ENCODE data around the gene TMBIM1. TPM values are rescaled to one million over a fixed set of nuclear protein-coding genes. Genes with fewer than 3 reads are reported as not detected.
A peak's percentile ranks its signal among the peaks of the same experiment; 100 is the strongest.

The TMBIM1 gene
- total RNA-seq, 1 experiment from 2014 or later: 23.3 TPM

DNA sequence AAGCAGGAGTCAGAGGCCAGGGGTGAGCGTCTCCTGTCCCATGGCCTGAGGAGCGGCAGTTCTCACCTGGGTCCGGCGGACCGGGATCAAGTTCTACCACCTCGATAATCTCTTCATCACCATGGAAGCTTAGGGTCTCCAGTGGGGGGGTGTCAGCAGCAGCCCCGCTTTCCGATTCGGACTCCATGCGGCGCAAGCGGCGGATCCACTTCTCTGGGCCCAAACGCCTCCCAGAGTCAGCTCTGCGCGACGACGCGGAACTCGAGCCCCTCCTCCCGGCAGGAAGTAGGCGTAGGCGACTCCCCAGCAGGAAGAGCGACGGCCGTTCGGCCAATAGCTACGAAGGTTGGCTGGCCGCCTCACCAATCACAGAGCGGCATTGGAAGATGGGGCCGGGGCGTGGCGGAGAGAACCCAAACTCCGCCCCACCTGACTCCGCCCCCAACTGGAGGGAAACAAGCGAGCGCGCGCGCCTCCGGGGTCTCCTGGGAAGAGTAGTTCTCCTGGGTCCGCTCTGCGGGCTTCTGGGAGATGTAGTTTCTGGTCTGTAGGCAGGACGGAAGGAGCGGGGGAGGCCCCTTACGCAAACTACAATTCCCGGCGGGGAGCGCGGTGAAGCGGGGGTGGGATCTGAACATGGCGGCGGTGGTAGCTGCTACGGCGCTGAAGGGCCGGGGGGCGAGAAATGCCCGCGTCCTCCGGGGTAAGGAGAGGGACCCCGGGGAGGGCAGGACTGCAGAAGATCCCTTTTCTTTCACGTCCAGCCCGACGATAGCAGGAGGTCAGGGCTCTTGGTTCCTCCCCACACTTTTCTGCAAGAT lies 22.2 kb downstream of the TMBIM1 start, which contains the start of the genes AAMP and PNKD:
TSS of gene AAMP (minus strand) at position 238 of the 821 bp plus-strand sequence. CDS start at position 187, 51 bp downstream.
TSS of gene PNKD (plus strand) at position 620 of the 821 bp plus-strand sequence. CDS start at position 637, 17 bp downstream.
- peaks cover 9% of the 10 kb centered on the region; the same call in 1 of the 2 replicates for H4K20me1 ChIP-seq (ENCODE audit: insufficient read depth, low read depth, low read length)
- H3K79me2 ChIP-seq (ENCODE audit: low read length): peaks cover 18% of the 10 kb centered on the region
- H3K4me1 ChIP-seq (ENCODE audit: low read length): peaks cover 25% of the 10 kb centered on the region
- peak within 1 kb of the TSS; percentile 63; the same call in 1 of the 2 replicates for H2AFZ ChIP-seq (ENCODE audit: low read length)
- peak within 1 kb of the TSS; percentile 100 for H3K4me2 ChIP-seq (ENCODE audit: low read depth, low read length, poor library complexity, severe bottlenecking)
- H3K9me3 ChIP-seq (ENCODE audit: low read length): no peaks in the 10 kb centered on the region
- H3K9ac ChIP-seq (ENCODE audit: low read length): peak within 1 kb of the TSS; percentile 94
- H3K27ac ChIP-seq (ENCODE audit: low read length): peak within 1 kb of the TSS; percentile 53
- peak; percentile 100 for DNase-seq
- H3K9me2 ChIP-seq (replicated peaks; ENCODE audit: insufficient read depth, low read length): no peaks in the 10 kb centered on the region
- peak within 1 kb of the TSS; percentile 98 for H3K4me3 ChIP-seq (ENCODE audit: low read length)
- H3K27me3 ChIP-seq (ENCODE audit: low read length): no peaks in the 10 kb centered on the region
- peaks cover 14% of the 10 kb centered on the region; the same call in 1 of the 2 replicates for H3K36me3 ChIP-seq (ENCODE audit: insufficient read depth, low read length)

DNA sequence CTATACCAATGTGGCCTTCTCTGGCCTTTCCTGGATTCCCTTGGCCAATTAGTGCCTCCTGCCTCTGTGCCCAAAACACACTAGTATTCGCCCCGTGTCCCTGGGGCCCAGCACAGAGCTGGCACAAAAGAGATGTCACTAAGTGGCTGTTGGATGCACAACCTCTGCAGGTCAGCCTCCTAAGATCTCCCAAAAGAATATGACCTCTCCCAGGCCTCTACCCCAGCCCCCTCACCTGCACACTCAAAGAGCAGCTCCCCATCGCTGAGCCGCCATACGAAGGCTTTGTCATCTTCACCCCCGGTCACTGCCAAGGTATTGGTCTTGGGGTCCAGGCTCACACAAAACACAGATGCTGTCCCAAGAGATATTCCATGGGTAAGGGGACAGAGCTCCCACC lies 25.0 kb downstream of the TMBIM1 start:
- H4K20me1 ChIP-seq (ENCODE audit: insufficient read depth, low read depth, low read length): peaks cover 8% of the 10 kb centered on the region; the same call in 1 of the 2 replicates
- peaks cover 18% of the 10 kb centered on the region for H3K79me2 ChIP-seq (ENCODE audit: low read length)
- H3K4me3 ChIP-seq (ENCODE audit: low read length): no peak overlapping the region
- H3K27me3 ChIP-seq (ENCODE audit: low read length): no peaks in the 10 kb centered on the region
- H3K4me2 ChIP-seq (ENCODE audit: low read depth, low read length, poor library complexity, severe bottlenecking): no peak overlapping the region
- H2AFZ ChIP-seq (ENCODE audit: low read length): no peak overlapping the region
- no peaks in the 10 kb centered on the region for H3K9me3 ChIP-seq (ENCODE audit: low read length)
- H3K9me2 ChIP-seq (replicated peaks; ENCODE audit: insufficient read depth, low read length): no peaks in the 10 kb centered on the region
- peaks cover 6% of the 10 kb centered on the region; the same call in 1 of the 2 replicates for H3K36me3 ChIP-seq (ENCODE audit: insufficient read depth, low read length)
- H3K27ac ChIP-seq (ENCODE audit: low read length): no peak overlapping the region
- no peak for DNase-seq
- H3K4me1 ChIP-seq (ENCODE audit: low read length): peaks cover 16% of the 10 kb centered on the region
- no peak overlapping the region for H3K9ac ChIP-seq (ENCODE audit: low read length)

DNA sequence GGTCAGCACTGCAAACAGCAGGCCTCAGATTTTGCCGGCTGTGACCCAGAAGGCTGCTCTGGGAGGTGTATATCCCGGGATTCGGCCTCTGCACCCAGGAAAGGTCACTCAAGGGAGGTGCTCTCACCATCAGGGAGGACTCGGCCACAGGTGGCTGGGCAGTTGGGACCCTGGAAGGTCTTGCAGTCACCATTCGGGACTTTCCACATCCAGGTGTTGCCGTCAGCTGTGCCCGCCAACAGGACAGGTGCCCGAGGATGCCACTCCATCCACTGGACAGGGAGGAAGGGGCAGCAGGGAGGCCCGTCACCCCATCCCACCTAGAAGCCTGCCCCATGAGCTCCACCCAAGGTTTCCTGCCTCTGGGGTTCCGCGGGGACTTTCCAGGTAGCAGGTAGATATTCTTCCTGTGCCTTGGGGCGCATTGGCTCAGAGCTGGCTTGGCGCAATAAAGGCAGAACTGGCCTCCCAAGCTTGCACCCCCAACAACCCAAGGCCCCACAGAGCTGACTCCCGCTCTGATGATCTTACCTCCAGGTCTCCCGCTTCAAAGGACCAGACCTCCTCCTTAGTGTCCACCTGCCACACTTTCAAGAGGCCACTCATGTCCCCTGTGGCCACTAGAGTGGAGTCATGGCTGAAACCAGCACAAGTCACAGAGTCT lies 25.9 kb downstream of the TMBIM1 start:
- H4K20me1 ChIP-seq (ENCODE audit: insufficient read depth, low read depth, low read length): peaks cover 4% of the 10 kb centered on the region; the same call in 1 of the 2 replicates
- peaks cover 6% of the 10 kb centered on the region; the same call in 1 of the 2 replicates for H3K36me3 ChIP-seq (ENCODE audit: insufficient read depth, low read length)
- peaks cover 18% of the 10 kb centered on the region for H3K79me2 ChIP-seq (ENCODE audit: low read length)

DNA sequence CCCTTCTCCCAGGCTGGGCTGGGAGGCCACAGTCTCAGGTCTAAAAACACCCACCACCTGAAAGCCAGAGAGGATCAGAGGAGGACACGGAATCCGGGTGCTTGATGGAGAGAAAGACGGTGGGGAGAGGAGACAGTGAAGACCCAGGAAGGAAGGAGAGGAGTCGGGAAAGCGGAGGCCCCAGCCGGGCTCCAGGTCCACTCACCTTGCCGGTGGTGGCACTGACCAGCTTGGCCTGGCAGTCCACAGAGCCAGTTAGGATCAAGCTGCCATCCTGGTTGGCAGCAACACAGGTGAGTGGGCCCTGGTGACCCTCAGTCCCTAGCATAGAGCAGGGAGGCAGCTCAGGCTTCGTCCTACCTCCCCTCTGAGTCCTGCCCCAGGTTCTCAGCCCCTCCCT lies 26.7 kb downstream of the TMBIM1 start:
- Histone ChIP-seq H3K27ac (ENCODE audit: low read length) (no peak overlapping the region), H3K4me3 (ENCODE audit: low read length) (no peak overlapping the region), H2AFZ (ENCODE audit: low read length) (no peak overlapping the region), H4K20me1 (ENCODE audit: insufficient read depth, low read depth, low read length) (peaks cover 4% of the 10 kb centered on the region; the same call in 1 of the 2 replicates), H3K36me3 (ENCODE audit: insufficient read depth, low read length) (peaks cover 6% of the 10 kb centered on the region; the same call in 1 of the 2 replicates), H3K4me1 (ENCODE audit: low read length) (peaks cover 20% of the 10 kb centered on the region), H3K79me2 (ENCODE audit: low read length) (peaks cover 11% of the 10 kb centered on the region), H3K27me3 (ENCODE audit: low read length) (no peaks in the 10 kb centered on the region), H3K4me2 (ENCODE audit: low read depth, low read length, poor library complexity, severe bottlenecking) (no peak overlapping the region), H3K9ac (ENCODE audit: low read length) (no peak overlapping the region), H3K9me3 (ENCODE audit: low read length) (no peaks in the 10 kb centered on the region), H3K9me2 (replicated peaks; ENCODE audit: insufficient read depth, low read length) (no peaks in the 10 kb centered on the region)
- no peak for DNase-seq

More for the DNA sequence above, 25.9 kb downstream of the TMBIM1 start:
- Histone ChIP-seq H3K27me3 (ENCODE audit: low read length) (no peaks in the 10 kb centered on the region), H3K4me1 (ENCODE audit: low read length) (peaks cover 16% of the 10 kb centered on the region), H3K27ac (ENCODE audit: low read length) (no peak overlapping the region), H2AFZ (ENCODE audit: low read length) (no peak overlapping the region), H3K9me2 (replicated peaks; ENCODE audit: insufficient read depth, low read length) (no peaks in the 10 kb centered on the region), H3K4me3 (ENCODE audit: low read length) (no peak overlapping the region), H3K9ac (ENCODE audit: low read length) (no peak overlapping the region), H3K9me3 (ENCODE audit: low read length) (no peaks in the 10 kb centered on the region), H3K4me2 (ENCODE audit: low read depth, low read length, poor library complexity, severe bottlenecking) (no peak overlapping the region)
- no peak for DNase-seq

DNA sequence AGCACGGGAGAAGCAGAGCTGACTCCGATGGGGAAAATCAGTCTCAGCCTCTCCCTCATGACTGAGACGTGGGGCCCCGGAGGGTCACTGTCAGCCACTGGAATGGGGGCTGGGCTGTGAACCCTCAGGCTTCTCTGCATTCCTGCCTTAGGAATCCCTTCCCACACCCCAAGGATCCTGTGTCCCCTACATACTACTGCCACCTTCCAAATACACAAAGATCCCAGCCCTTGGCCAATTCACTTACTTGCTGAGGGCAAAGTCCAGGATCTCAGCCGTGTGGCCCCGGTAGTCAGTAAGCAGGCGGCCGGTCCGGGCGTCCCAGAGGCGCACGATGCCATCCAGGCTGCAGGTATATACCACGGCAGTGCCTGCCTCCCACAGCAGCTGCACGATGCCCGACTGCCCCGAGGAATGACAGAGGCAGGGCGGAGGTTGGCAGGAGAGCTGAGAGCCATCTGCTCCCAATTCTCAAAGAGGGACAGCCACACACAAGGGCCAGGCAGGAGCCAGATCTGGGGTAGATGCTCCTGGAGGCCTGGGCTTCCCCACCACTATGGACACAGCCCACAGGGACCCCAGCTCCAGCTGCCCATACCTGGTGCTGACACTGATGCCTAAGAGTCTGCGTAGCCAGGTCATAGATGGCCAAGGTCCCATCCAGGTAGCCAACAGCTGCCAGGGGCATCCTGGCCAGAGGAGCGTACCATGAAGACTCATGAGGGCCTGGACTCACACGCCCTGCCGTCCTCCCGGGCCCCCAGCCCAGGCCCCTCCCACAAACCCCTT lies 27.3 kb downstream of the TMBIM1 start:
- peaks cover 11% of the 10 kb centered on the region for H3K79me2 ChIP-seq (ENCODE audit: low read length)
- H2AFZ ChIP-seq (ENCODE audit: low read length): no peak overlapping the region
- peaks cover 6% of the 10 kb centered on the region; the same call in 1 of the 2 replicates for H3K36me3 ChIP-seq (ENCODE audit: insufficient read depth, low read length)
- H3K27me3 ChIP-seq (ENCODE audit: low read length): no peaks in the 10 kb centered on the region
- no peaks in the 10 kb centered on the region for H3K9me2 ChIP-seq (replicated peaks; ENCODE audit: insufficient read depth, low read length)
- no peak overlapping the region for H3K4me3 ChIP-seq (ENCODE audit: low read length)
- no peaks in the 10 kb centered on the region for H3K9me3 ChIP-seq (ENCODE audit: low read length)
- peaks cover 20% of the 10 kb centered on the region for H3K4me1 ChIP-seq (ENCODE audit: low read length)
- H4K20me1 ChIP-seq (ENCODE audit: insufficient read depth, low read depth, low read length): peaks cover 4% of the 10 kb centered on the region; the same call in 1 of the 2 replicates
- H3K27ac ChIP-seq (ENCODE audit: low read length): no peak overlapping the region
- no peak overlapping the region for H3K9ac ChIP-seq (ENCODE audit: low read length)
- DNase-seq: no peak
- H3K4me2 ChIP-seq (ENCODE audit: low read depth, low read length, poor library complexity, severe bottlenecking): no peak overlapping the region

DNA sequence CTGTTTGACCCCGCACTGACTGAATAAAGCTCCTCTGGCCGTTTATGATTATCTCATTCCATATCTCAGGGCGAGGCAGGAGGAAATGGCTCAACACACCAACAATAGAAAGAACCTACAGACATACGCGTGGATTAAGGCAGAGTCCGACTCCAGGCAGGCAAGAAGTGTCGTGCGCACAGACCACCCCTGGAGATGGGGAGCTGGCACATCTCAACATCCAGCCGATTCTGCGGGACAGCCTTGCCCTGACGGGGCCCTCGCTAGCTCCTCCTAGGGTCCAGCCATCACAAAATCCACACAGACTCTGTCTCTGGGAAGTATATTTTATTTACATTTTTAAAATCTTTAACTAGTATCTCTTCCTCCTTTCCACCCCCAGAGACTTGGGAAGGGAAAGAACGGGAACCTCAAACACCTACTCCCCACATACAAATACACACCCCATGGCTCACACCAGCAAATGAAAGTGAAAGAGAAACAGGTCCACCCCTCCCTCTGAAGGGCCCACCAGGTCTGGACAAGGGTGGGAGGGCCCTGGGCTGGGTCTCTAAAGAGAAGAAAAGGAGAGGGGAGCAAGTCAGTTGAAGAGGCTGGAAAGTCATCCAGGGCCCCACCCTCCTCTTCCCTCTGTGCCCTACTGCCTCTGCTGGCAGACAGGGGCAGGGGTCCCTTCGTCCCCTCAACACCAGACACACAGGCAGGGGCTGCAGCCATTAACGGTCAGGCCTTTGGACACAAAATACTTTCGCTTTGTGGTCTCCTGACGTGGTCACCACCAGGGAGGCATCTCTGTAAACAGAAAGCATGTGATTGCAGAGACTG lies 28.3 kb downstream of the TMBIM1 start:
- peaks cover 17% of the 10 kb centered on the region for H3K4me1 ChIP-seq (ENCODE audit: low read length)
- no peaks in the 10 kb centered on the region for H3K9me3 ChIP-seq (ENCODE audit: low read length)
- H3K4me3 ChIP-seq (ENCODE audit: low read length): no peak overlapping the region
- no peak overlapping the region for H2AFZ ChIP-seq (ENCODE audit: low read length)
- H3K4me2 ChIP-seq (ENCODE audit: low read depth, low read length, poor library complexity, severe bottlenecking): no peak overlapping the region
- no peak overlapping the region for H3K9ac ChIP-seq (ENCODE audit: low read length)
- H3K36me3 ChIP-seq (ENCODE audit: insufficient read depth, low read length): peaks cover 6% of the 10 kb centered on the region; the same call in 1 of the 2 replicates
- peaks cover 2% of the 10 kb centered on the region for H3K79me2 ChIP-seq (ENCODE audit: low read length)
- no peak for DNase-seq
- no peaks in the 10 kb centered on the region for H3K9me2 ChIP-seq (replicated peaks; ENCODE audit: insufficient read depth, low read length)
- H3K27me3 ChIP-seq (ENCODE audit: low read length): no peaks in the 10 kb centered on the region
- peaks cover under 1% of the 10 kb centered on the region; the same call in 1 of the 2 replicates for H4K20me1 ChIP-seq (ENCODE audit: insufficient read depth, low read depth, low read length)
- H3K27ac ChIP-seq (ENCODE audit: low read length): no peak overlapping the region

Data from Karpas-422 (cell line).